Esophagus muscularis mucosa (tissue), 3 donors: ENCODE data around the gene AGPAT4.

Experiments
- POLR2AphosphoS5 ChIP-seq, 2 donors: sonication (generic); formaldehyde crosslinking; IDR thresholded peaks; one replicate each; pipeline ENCODE4 v1.6.1; 2017; ENCODE audit warnings: antibody characterized with exemption in 2 of 2
- TF ChIP-seq, protein P1 (sequence below), 3 experiments: fragments of 200-600 bp in 2 of 3; fragments of 450-650 bp in 1 of 3; sonication (generic) in 2 of 3; IDR thresholded peaks; one replicate each; pipeline ENCODE4 v1.5.1; 2017 to 2019; ENCODE audit warnings: antibody characterized with exemption in 3 of 3, mild to moderate bottlenecking in 2 of 3, moderate library complexity in 1 of 3

DNA sequence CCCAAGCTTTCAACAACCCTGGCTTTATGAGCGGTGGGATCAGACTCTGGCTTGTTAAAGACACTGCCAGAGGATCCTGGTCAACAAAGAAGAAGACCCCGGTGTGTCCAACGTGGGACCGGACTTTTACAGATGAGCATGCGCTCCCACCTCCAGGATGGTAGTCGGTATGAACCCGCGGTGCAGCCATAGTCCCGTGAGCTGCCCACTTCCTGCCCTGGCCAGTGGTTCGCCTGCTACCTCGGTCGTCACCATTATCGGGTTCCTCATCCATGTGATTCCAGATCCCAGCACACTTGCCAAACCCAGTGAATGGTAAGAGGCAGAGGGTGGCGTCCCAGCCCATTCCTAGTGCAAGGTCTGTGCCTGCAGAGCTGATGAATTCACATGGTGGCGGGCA lies 112.7 kb downstream of the AGPAT4 start:
- TF ChIP-seq, protein P1, sequence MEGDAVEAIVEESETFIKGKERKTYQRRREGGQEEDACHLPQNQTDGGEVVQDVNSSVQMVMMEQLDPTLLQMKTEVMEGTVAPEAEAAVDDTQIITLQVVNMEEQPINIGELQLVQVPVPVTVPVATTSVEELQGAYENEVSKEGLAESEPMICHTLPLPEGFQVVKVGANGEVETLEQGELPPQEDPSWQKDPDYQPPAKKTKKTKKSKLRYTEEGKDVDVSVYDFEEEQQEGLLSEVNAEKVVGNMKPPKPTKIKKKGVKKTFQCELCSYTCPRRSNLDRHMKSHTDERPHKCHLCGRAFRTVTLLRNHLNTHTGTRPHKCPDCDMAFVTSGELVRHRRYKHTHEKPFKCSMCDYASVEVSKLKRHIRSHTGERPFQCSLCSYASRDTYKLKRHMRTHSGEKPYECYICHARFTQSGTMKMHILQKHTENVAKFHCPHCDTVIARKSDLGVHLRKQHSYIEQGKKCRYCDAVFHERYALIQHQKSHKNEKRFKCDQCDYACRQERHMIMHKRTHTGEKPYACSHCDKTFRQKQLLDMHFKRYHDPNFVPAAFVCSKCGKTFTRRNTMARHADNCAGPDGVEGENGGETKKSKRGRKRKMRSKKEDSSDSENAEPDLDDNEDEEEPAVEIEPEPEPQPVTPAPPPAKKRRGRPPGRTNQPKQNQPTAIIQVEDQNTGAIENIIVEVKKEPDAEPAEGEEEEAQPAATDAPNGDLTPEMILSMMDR (IDR thresholded peaks at IDR 0.05) = no peak
- no peak for TF ChIP-seq POLR2AphosphoS5 (IDR thresholded peaks at IDR 0.05)
